ENCODE results near the gene PKN1. TPM values are rescaled to one million over a fixed set of nuclear protein-coding genes. Genes with fewer than 3 reads are reported as not detected.

PKN1 gene
- total and polyA plus RNA-seq, 10 of the 15 experiments (the other 5 are each of a cell fraction or from before 2014, with no cell fraction given) = 1.0 to 189 (median 52.7) TPM

- RAD21 ChIA-PET (ENCODE audit: unreplicated experiment) = no interaction called here
- peaks cover 26% of the 10 kb centered on the region for H3K4me1 ChIP-seq (ENCODE audit: control insufficient read depth, insufficient read depth, low read length)
- 81% methylated on average over 14 of the region's 15 CpGs for WGBS (ENCODE audit: insufficient coverage, insufficient replicate concordance, low lambda C conversion rate, missing lambda C conversion rate)
- no peak overlapping the region for H2AFZ ChIP-seq (ENCODE audit: control insufficient read depth, low read depth, low read length)
- no peak overlapping the region for H3K4me3 ChIP-seq
- TF ChIP-seq HDAC6 (IDR thresholded peaks at IDR 0.05; ENCODE audit: unreplicated experiment) (no peak), HDGF (IDR thresholded peaks at IDR 0.05) (no peak), YY1 (IDR thresholded peaks at IDR 0.05; ENCODE audit: low read depth, low read length) (no peak), IRF4 (IDR thresholded peaks at IDR 0.05; ENCODE audit: low read depth, low read length) (no peak)
- TF ChIP-seq, protein P1, sequence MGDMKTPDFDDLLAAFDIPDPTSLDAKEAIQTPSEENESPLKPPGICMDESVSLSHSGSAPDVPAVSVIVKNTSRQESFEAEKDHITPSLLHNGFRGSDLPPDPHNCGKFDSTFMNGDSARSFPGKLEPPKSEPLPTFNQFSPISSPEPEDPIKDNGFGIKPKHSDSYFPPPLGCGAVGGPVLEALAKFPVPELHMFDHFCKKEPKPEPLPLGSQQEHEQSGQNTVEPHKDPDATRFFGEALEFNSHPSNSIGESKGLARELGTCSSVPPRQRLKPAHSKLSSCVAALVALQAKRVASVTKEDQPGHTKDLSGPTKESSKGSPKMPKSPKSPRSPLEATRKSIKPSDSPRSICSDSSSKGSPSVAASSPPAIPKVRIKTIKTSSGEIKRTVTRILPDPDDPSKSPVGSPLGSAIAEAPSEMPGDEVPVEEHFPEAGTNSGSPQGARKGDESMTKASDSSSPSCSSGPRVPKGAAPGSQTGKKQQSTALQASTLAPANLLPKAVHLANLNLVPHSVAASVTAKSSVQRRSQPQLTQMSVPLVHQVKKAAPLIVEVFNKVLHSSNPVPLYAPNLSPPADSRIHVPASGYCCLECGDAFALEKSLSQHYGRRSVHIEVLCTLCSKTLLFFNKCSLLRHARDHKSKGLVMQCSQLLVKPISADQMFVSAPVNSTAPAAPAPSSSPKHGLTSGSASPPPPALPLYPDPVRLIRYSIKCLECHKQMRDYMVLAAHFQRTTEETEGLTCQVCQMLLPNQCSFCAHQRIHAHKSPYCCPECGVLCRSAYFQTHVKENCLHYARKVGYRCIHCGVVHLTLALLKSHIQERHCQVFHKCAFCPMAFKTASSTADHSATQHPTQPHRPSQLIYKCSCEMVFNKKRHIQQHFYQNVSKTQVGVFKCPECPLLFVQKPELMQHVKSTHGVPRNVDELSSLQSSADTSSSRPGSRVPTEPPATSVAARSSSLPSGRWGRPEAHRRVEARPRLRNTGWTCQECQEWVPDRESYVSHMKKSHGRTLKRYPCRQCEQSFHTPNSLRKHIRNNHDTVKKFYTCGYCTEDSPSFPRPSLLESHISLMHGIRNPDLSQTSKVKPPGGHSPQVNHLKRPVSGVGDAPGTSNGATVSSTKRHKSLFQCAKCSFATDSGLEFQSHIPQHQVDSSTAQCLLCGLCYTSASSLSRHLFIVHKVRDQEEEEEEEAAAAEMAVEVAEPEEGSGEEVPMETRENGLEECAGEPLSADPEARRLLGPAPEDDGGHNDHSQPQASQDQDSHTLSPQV (IDR thresholded peaks at IDR 0.05) = no peak
- in situ Hi-C loops (cut with MboI) = no loop called here
- no peak overlapping the region for H3K9ac ChIP-seq (ENCODE audit: control insufficient read depth, insufficient read depth, low read length)
- H3K79me2 ChIP-seq (ENCODE audit: control insufficient read depth, insufficient read depth, low read length) = peaks cover 63% of the 10 kb centered on the region
- FAIRE-seq = no peak
- H3K27ac ChIP-seq (ENCODE audit: control insufficient read depth, insufficient read depth) = no peak overlapping the region
- CTCF ChIA-PET = interaction anchor here (0.9 to 2.6 kb wide), 4 partner anchors 7 to 59 kb away, joined by 3 to 14 read pairs (median 4); partner anchors contain the start of gene PKN1
- intact Hi-C loops (cut with micrococcal nuclease; ENCODE audit: unreplicated experiment) = no loop called here
- DNase-seq (ENCODE audit: low read depth, low spot score) = no peak
- H4K20me1 ChIP-seq (ENCODE audit: control insufficient read depth, insufficient read depth) = peaks cover 24% of the 10 kb centered on the region
- no peak for ATAC-seq
- H3K27me3 ChIP-seq (replicated peaks in 1 of 2; ENCODE audit: control insufficient read depth in 2 of 2, insufficient read depth in 2 of 2, low read length in 1 of 2) = no peaks in the 10 kb centered on the region
- no TSS peak for BruUV-seq (replicated peaks)
- SMC1A ChIA-PET (ENCODE audit: uncharacterized antibody, unreplicated experiment) = no interaction called here
- H3K9me3 ChIP-seq (replicated peaks; ENCODE audit: control insufficient read depth, insufficient read depth, low read length) = no peaks in the 10 kb centered on the region
- no peak overlapping the region for H3K4me2 ChIP-seq (ENCODE audit: control insufficient read depth, insufficient read depth)
- peaks cover 37 to 55% of the 10 kb centered on the region in 2 experiments for H3K36me3 ChIP-seq (ENCODE audit: control insufficient read depth in 2 of 2, insufficient read depth in 2 of 2, low read length in 1 of 2)
- POLR2A ChIA-PET = interaction anchor here (0.9 kb wide), 1 partner anchor 51 kb away, joined by 3 read pairs; no protein-coding TSS in a partner anchor
Measured at GRCh38 chr19:14412996-14413692, 20.0 kb upstream of the PKN1 start.

All from GM12878 (cell line).